Cardiac muscle cell (in vitro differentiated cells and primary cell): ENCODE measurements around the gene MPZL2. TPM values are rescaled to one million over a fixed set of nuclear protein-coding genes. Genes with fewer than 3 reads are reported as not detected.
A peak's percentile ranks its signal among the peaks of the same experiment; 100 is the strongest.

Experiments
- DNase-seq, 2 donors: peaks; one replicate each; pipeline versions ENCODE4 v3.0.0 to v3.0.0-alpha.2; 2010 to 2017; ENCODE audit warnings: low read depth in 1 of 2, low spot score in 1 of 2
- H3K27ac ChIP-seq: fragments of 200-600 bp; sonication (generic); 2 replicates; pipeline ENCODE4 v1.5.1; 2016
- H3K27me3 ChIP-seq: fragments of 200-600 bp; sonication (generic); 2 replicates; pipeline ENCODE4 v1.6.0; 2016; ENCODE audit warnings: control low read depth
- H3K36me3 ChIP-seq: fragments of 200-600 bp; sonication (generic); 2 replicates; pipeline ENCODE4 v1.5.1; 2016; ENCODE audit warnings: control low read depth
- H3K4me1 ChIP-seq: fragments of 200-600 bp; sonication (generic); 2 replicates; pipeline ENCODE4 v1.8.1; 2017; ENCODE audit warnings: low read depth, mild to moderate bottlenecking, mixed run types
- H3K4me3 ChIP-seq: fragments of 200-600 bp; sonication (generic); 2 replicates; pipeline ENCODE4 v1.5.1; 2016; ENCODE audit warnings: mild to moderate bottlenecking
- H3K9me3 ChIP-seq: fragments of 200-600 bp; sonication (generic); 2 replicates; pipeline ENCODE4 v1.5.1; 2017; ENCODE audit warnings: low read depth, mild to moderate bottlenecking, control low read depth
- polyA plus RNA-seq: library from polyadenylated mRNA; unstranded; fragments of >200 nt; fragmentation: Nextera tagmentation; extraction: Ambion mirVana; gene quantifications from 2 replicates; pipeline ENCODE4 v1.2.1, GENCODE V29; 2016
- total RNA-seq: library from RNA; depleted of rRNA; stranded (reverse); fragments of >200 nt; gene quantifications from 2 replicates; pipeline ENCODE4 v1.2.3, GENCODE V29; 2016
- TF ChIP-seq, protein P1 (sequence below): IDR thresholded peaks from 2 replicates; pipeline ENCODE4 v1.5.1; 2012; ENCODE audit warnings: low read depth, mild to moderate bottlenecking, low read length

The MPZL2 gene
- total RNA-seq (0.39 TPM in 1 of 2 replicates, not detected in the other), polyA plus RNA-seq (0.13 TPM in 1 of 2 replicates, not detected in the other)

DNA sequence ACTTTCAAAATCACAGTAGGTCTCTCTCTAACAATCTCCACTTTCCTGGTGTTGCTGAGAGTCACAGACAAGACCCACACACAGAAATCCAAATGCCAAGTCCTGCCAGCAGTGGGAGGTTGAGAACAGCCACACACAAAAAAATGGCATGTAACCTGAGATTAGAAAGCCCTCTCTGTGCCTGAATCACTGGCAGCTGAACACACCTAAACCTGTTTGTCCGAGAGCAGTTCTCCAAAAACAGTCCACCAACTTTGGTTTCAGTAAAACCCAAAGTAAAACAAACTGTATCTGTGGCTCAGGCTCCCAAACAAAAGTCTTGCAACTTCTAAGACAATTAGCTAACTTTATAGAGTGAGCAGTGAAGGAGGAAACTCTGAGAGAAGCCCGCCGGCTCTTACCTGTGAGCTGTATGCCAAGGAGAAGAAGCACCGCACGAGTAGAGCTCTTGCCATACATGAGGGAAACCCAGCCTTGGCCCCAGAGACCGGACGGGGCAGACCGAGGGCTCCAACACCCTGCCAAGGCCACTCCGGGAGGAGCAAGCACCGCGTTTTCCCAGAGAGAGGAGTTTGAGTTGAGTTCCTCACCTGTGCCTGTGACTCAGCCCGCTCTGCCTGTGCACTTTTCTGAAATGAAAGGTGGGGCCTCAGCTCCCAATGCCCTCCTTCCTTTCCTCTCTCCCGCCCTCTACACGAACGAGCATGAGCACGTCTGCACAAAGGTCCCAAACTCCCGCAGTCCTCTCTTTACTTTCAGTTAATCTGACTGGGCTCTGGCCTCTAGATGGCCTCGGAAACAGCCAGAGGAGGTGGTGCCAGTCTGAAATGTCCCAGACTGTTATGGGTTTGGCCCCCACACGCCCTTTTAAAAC is at the start of gene MPZL2:
Gene MPZL2, minus strand, starts transcription at position 603 of the 874 bp plus-strand sequence. Its CDS starts 144 bp downstream, at position 459.
- DNase-seq, result peak in 1 of 2 donors; percentile 17
- Histone ChIP-seq H3K27me3 (peaks cover 93% of the 10 kb centered on the region), H3K36me3 (no peaks in the 10 kb centered on the region), H3K27ac (no peak within 1 kb of the TSS), H3K4me1 (no peaks in the 10 kb centered on the region), H3K4me3 (no peak within 1 kb of the TSS), H3K9me3 (no peaks in the 10 kb centered on the region)
- TF ChIP-seq, protein P1, sequence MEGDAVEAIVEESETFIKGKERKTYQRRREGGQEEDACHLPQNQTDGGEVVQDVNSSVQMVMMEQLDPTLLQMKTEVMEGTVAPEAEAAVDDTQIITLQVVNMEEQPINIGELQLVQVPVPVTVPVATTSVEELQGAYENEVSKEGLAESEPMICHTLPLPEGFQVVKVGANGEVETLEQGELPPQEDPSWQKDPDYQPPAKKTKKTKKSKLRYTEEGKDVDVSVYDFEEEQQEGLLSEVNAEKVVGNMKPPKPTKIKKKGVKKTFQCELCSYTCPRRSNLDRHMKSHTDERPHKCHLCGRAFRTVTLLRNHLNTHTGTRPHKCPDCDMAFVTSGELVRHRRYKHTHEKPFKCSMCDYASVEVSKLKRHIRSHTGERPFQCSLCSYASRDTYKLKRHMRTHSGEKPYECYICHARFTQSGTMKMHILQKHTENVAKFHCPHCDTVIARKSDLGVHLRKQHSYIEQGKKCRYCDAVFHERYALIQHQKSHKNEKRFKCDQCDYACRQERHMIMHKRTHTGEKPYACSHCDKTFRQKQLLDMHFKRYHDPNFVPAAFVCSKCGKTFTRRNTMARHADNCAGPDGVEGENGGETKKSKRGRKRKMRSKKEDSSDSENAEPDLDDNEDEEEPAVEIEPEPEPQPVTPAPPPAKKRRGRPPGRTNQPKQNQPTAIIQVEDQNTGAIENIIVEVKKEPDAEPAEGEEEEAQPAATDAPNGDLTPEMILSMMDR, result no peak

GRCh38 chr11:118313242-118313641 is 49.1 kb upstream of the MPZL2 start:
- no peaks in the 10 kb centered on the region for H3K4me1 ChIP-seq
- TF ChIP-seq, protein P1, result no peak
- peaks cover 3% of the 10 kb centered on the region for H3K27me3 ChIP-seq
- H3K27ac ChIP-seq, result no peak overlapping the region
- peak in 1 of 2 donors; percentile 7 for DNase-seq
- no peak overlapping the region for H3K4me3 ChIP-seq
- H3K9me3 ChIP-seq, result no peaks in the 10 kb centered on the region
- H3K36me3 ChIP-seq, result no peaks in the 10 kb centered on the region

DNA sequence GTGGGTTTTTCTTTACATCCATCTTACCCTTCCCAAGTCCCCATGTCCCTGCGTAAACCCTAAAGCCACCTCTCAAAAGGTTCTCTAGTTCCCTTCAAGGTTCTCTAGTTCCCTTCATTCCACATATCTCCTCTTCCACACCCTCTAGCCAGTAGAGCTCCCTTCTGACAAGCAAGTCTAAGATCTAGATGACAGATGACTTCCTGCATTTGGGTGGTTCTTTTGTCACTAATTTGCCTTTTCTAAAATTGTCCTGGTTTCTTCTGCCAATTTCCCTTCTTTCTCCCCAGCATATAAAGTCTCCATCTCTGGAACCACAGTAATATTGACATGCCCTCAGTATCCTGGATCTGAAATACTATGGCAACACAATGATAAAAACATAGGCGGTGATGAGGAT is 48.2 kb upstream of the MPZL2 start:
- Histone ChIP-seq H3K4me1 (no peaks in the 10 kb centered on the region), H3K4me3 (no peak overlapping the region)
- TF ChIP-seq, protein P1, result no peak

DNA sequence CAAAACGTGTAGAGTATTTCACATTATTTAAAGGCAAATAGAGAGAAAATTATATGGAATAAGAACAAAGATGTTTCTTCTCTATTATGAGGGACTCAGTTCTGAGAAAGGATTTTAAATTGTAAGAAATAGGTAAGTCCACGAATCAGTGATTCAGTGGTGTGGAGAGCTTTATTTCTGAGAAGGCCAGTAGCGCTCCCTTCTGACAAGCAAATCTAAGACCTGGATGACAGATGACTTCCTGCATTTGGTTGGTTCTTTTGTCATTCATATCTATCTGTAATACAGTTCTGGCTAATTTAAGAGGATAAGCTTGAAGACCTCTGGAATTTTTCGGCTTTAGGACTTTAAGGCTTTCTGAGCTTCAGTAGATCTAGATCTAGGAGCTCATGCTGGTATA is 47.4 kb upstream of the MPZL2 start:
- H3K4me3 ChIP-seq, result no peak overlapping the region
- H3K27ac ChIP-seq, result no peak overlapping the region
- H3K9me3 ChIP-seq, result no peaks in the 10 kb centered on the region
- peaks cover 3% of the 10 kb centered on the region for H3K27me3 ChIP-seq
- no peaks in the 10 kb centered on the region for H3K36me3 ChIP-seq
- TF ChIP-seq, protein P1, result no peak
- DNase-seq, result no peak
- no peaks in the 10 kb centered on the region for H3K4me1 ChIP-seq

More for the DNA sequence above, 48.2 kb upstream of the MPZL2 start:
- DNase-seq, result no peak
- Histone ChIP-seq H3K27me3 (peaks cover 3% of the 10 kb centered on the region), H3K27ac (no peak overlapping the region), H3K9me3 (no peaks in the 10 kb centered on the region), H3K36me3 (no peaks in the 10 kb centered on the region)

DNA sequence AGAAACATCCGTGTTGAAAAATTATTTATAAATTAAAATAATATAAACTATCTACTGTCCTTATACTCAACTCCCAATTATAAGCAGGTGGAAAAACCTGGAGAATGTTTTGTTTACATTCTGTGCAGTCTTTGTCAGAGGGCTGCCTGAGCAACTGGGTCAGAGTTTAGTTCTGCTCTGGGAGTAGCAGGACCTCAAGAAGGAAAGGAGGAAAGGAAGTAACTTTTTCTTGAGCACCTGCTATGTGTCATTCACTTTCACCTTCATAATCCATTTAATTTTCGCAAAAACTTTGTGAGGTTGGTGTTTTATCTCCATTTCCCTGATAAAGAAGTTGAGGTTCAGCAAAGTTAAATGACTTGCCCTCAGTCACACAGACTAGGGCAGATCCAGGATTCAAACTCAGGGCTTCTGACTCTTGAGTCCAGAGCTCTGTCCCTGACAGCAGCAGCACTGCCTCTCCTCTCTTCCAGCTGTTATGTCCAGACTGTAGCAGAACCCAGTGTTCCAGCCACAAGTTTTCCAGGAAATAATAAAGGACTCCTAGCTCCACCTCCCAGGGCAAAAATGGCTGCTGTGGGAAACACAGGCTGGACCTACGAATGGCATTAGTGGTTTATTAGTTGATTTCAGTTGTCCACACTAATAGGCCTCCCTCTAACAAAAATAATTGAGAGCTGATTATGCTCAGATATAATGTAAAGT is 46.8 kb upstream of the MPZL2 start:
- Histone ChIP-seq H3K27ac (no peak overlapping the region), H3K9me3 (no peaks in the 10 kb centered on the region), H3K36me3 (no peaks in the 10 kb centered on the region), H3K4me1 (no peaks in the 10 kb centered on the region), H3K4me3 (no peak overlapping the region), H3K27me3 (peaks cover 3% of the 10 kb centered on the region)
- no peak for DNase-seq
- TF ChIP-seq, protein P1, result no peak
